HUES48 (cell line): ENCODE measurements around the gene PCBP3.
"Not testable (repeated sequence)": the region's sequence is repeated elsewhere in the genome, so short reads cannot be mapped to it uniquely, and the experiment has no call there.

ENCODE experiments used
- H3K27ac ChIP-seq: one replicate; pipeline ENCODE4 v1.7.0; 2013; ENCODE audit warnings: low read depth, low read length, inconsistent platforms
- H3K27me3 ChIP-seq: 2 replicates; pipeline ENCODE4 v1.6.1; 2013; ENCODE audit warnings: mild to moderate bottlenecking, low read length; ENCODE audit not compliant: control insufficient read depth, insufficient read depth
- H3K36me3 ChIP-seq: 2 replicates; pipeline ENCODE4 v1.6.1; 2013; ENCODE audit warnings: low read length; ENCODE audit not compliant: control insufficient read depth, insufficient read depth
- H3K4me1 ChIP-seq: 2 replicates; pipeline ENCODE4 v1.6.1; 2013; ENCODE audit warnings: mild to moderate bottlenecking, low read length; ENCODE audit not compliant: control insufficient read depth, insufficient read depth
- H3K4me3 ChIP-seq: 2 replicates; pipeline ENCODE4 v1.5.1; 2013; ENCODE audit warnings: mild to moderate bottlenecking, low read depth, low read length
- H3K9ac ChIP-seq: 2 replicates; pipeline ENCODE4 v1.6.1; 2013; ENCODE audit warnings: mild to moderate bottlenecking, low read depth, low read length, moderate library complexity
- H3K9me3 ChIP-seq: 2 replicates; pipeline ENCODE4 v1.6.1; 2013; ENCODE audit warnings: low read length; ENCODE audit not compliant: control insufficient read depth, insufficient read depth

Gene PCBP3

GRCh38 chr21:45615145-45615711 lies 28.3 kb upstream of the PCBP3 start:
- Histone ChIP-seq H3K9me3 (no peaks in the 10 kb centered on the region), H3K9ac (no peak overlapping the region), H3K27ac (no peak overlapping the region), H3K4me1 (no peaks in the 10 kb centered on the region), H3K27me3 (no peaks in the 10 kb centered on the region; the same call in 1 of the 2 replicates), H3K4me3 (no peak overlapping the region), H3K36me3 (no peaks in the 10 kb centered on the region)

GRCh38 chr21:45617021-45617921 lies 26.3 kb upstream of the PCBP3 start:
- H3K36me3 ChIP-seq = no peaks in the 10 kb centered on the region
- no peaks in the 10 kb centered on the region for H3K4me1 ChIP-seq
- H3K27ac ChIP-seq = no peak overlapping the region
- H3K27me3 ChIP-seq = no peaks in the 10 kb centered on the region
- H3K4me3 ChIP-seq = no peak overlapping the region
- no peaks in the 10 kb centered on the region for H3K9me3 ChIP-seq
- H3K9ac ChIP-seq = no peak overlapping the region

GRCh38 chr21:45618287-45618686 lies 25.2 kb upstream of the PCBP3 start:
- Histone ChIP-seq H3K9ac (no peak overlapping the region), H3K27ac (no peak overlapping the region), H3K27me3 (no peaks in the 10 kb centered on the region), H3K36me3 (no peaks in the 10 kb centered on the region), H3K9me3 (no peaks in the 10 kb centered on the region), H3K4me1 (no peaks in the 10 kb centered on the region), H3K4me3 (no peak overlapping the region)

GRCh38 chr21:45618846-45619485 lies 24.6 kb upstream of the PCBP3 start:
- no peaks in the 10 kb centered on the region for H3K4me1 ChIP-seq
- H3K27me3 ChIP-seq = no peaks in the 10 kb centered on the region
- no peak overlapping the region for H3K4me3 ChIP-seq
- no peaks in the 10 kb centered on the region for H3K36me3 ChIP-seq
- no peak overlapping the region for H3K9ac ChIP-seq
- H3K27ac ChIP-seq = no peak overlapping the region
- no peaks in the 10 kb centered on the region for H3K9me3 ChIP-seq

GRCh38 chr21:45620201-45620923 lies 23.2 kb upstream of the PCBP3 start:
- Histone ChIP-seq H3K27ac (no peak overlapping the region), H3K4me3 (no peak overlapping the region), H3K9ac (no peak overlapping the region), H3K9me3 (no peaks in the 10 kb centered on the region), H3K4me1 (no peaks in the 10 kb centered on the region), H3K36me3 (no peaks in the 10 kb centered on the region), H3K27me3 (no peaks in the 10 kb centered on the region)

- not testable (repeated sequence) for H3K27ac ChIP-seq, H3K9me3 ChIP-seq, H3K4me3 ChIP-seq, H3K4me1 ChIP-seq, H3K27me3 ChIP-seq, H3K9ac ChIP-seq, H3K36me3 ChIP-seq
These were observed 21.8 kb upstream of the PCBP3 start for GRCh38 chr21:45621435-45622331.

- H3K9ac ChIP-seq = no peak overlapping the region
- H3K27ac ChIP-seq = no peak overlapping the region
- H3K36me3 ChIP-seq = no peaks in the 10 kb centered on the region
- H3K9me3 ChIP-seq = no peaks in the 10 kb centered on the region
- H3K27me3 ChIP-seq = no peaks in the 10 kb centered on the region
- no peak overlapping the region for H3K4me3 ChIP-seq
- no peaks in the 10 kb centered on the region for H3K4me1 ChIP-seq
These were observed 21.0 kb upstream of the PCBP3 start for GRCh38 chr21:45622416-45623097.

- H3K27me3 ChIP-seq = no peaks in the 10 kb centered on the region
- no peaks in the 10 kb centered on the region for H3K36me3 ChIP-seq
- no peak overlapping the region for H3K27ac ChIP-seq
- no peak overlapping the region for H3K9ac ChIP-seq
- H3K9me3 ChIP-seq = no peaks in the 10 kb centered on the region
- H3K4me3 ChIP-seq = no peak overlapping the region
- no peaks in the 10 kb centered on the region for H3K4me1 ChIP-seq
These were observed 20.1 kb upstream of the PCBP3 start for GRCh38 chr21:45623436-45623835.

GRCh38 chr21:45626127-45626526 lies 17.4 kb upstream of the PCBP3 start:
- not testable (repeated sequence) for H3K4me1 ChIP-seq, H3K9ac ChIP-seq, H3K36me3 ChIP-seq, H3K9me3 ChIP-seq, H3K27ac ChIP-seq, H3K27me3 ChIP-seq, H3K4me3 ChIP-seq
